GM12878 (cell line): ENCODE results near the gene NDUFAB1. TPM values are rescaled to one million over a fixed set of nuclear protein-coding genes. Genes with fewer than 3 reads are reported as not detected.

Experiments used
- ATAC-seq: fragments of 200-7000 bp; cut with Tn5 transposase; 3 replicates; pipeline ENCODE4 v1.9.1; 2020; ENCODE audit warnings: mild to moderate bottlenecking, moderate library complexity
- BruUV-seq: library from RNA; stranded (reverse); fragments of 400-500 nt; replicated peaks from 2 replicates; lab custom pipeline; 2021; lab: Mats Ljungman, UMichigan
- CTCF ChIA-PET: fragments of 300-600 bp; sonication (Branson Sonifier 250); formaldehyde crosslinking; extraction: SDS; loops from one replicate; lab custom pipeline; 2021; ENCODE audit warnings: inconsistent platforms; lab: Yijun Ruan, JAX
- POLR2A ChIA-PET: fragments of 350-600 bp; formaldehyde crosslinking; extraction: SDS; loops from one replicate; lab custom pipeline; 2021; ENCODE audit warnings: inconsistent platforms; lab: Charles Lee
- RAD21 ChIA-PET: fragments of 300-600 bp; sonication (Branson Sonifier 250); formaldehyde crosslinking; loops from one replicate; lab custom pipeline; 2023; ENCODE audit warnings: antibody characterized with exemption; ENCODE audit not compliant: unreplicated experiment; lab: Charles Lee
- SMC1A ChIA-PET: fragments of 300-600 bp; sonication (Branson Sonifier 250); formaldehyde crosslinking; loops from one replicate; lab custom pipeline; 2023; ENCODE audit not compliant: unreplicated experiment, uncharacterized antibody; lab: Charles Lee
- DNase-seq: peaks from one replicate; pipeline ENCODE4 v3.0.0-alpha.2; 2011; ENCODE audit warnings: low read depth, low spot score
- FAIRE-seq: peaks from 3 replicates; lab custom pipeline; 2011; peaks lifted over from hg19 to GRCh38; lab: Jason Lieb, UNC
- H2AFZ ChIP-seq: 2 replicates; pipeline ENCODE4 v1.6.0; 2011; ENCODE audit warnings: low read depth, low read length, control low read depth; ENCODE audit not compliant: control insufficient read depth
- H3K27ac ChIP-seq: 2 replicates; pipeline ENCODE4 v1.5.1; 2011; ENCODE audit warnings: control low read depth; ENCODE audit not compliant: control insufficient read depth, insufficient read depth
- H3K27me3 ChIP-seq, 2 experiments: replicated peaks in 1 of 2; 2 replicates each; pipeline versions ENCODE4 v1.6.0 to v1.6.1; 2011; ENCODE audit warnings: low read length in 1 of 2; ENCODE audit not compliant: control insufficient read depth in 2 of 2, insufficient read depth in 2 of 2
- H3K36me3 ChIP-seq, 2 experiments: 2 replicates each; pipeline ENCODE4 v1.5.1; 2011; ENCODE audit warnings: low read length in 1 of 2; ENCODE audit not compliant: control insufficient read depth in 2 of 2, insufficient read depth in 2 of 2
- H3K4me1 ChIP-seq: 2 replicates; pipeline ENCODE4 v1.6.1; 2011; ENCODE audit warnings: mild to moderate bottlenecking, low read length, moderate library complexity, mixed read lengths; ENCODE audit not compliant: control insufficient read depth, insufficient read depth
- H3K4me2 ChIP-seq: 2 replicates; pipeline ENCODE4 v1.6.0; 2011; ENCODE audit warnings: control low read depth; ENCODE audit not compliant: control insufficient read depth, insufficient read depth
- H3K4me3 ChIP-seq: fragments of 200-600 bp; sonication (generic); 2 replicates; pipeline ENCODE4 v1.5.1; 2016
- H3K79me2 ChIP-seq: 2 replicates; pipeline ENCODE4 v1.6.0; 2011; ENCODE audit warnings: low read length; ENCODE audit not compliant: control insufficient read depth, insufficient read depth
- H3K9ac ChIP-seq: 2 replicates; pipeline ENCODE4 v1.8.0; 2011; ENCODE audit warnings: low read length, control low read depth, mixed read lengths; ENCODE audit not compliant: control insufficient read depth, insufficient read depth
- H3K9me3 ChIP-seq: replicated peaks from 3 replicates; pipeline ENCODE4 v1.5.1; 2011; ENCODE audit warnings: mild to moderate bottlenecking, low read length; ENCODE audit not compliant: control insufficient read depth, insufficient read depth
- H4K20me1 ChIP-seq: 2 replicates; pipeline ENCODE4 v1.6.0; 2011; ENCODE audit not compliant: control insufficient read depth, insufficient read depth
- HSF1 ChIP-seq: fragments of 150-350 bp; IDR thresholded peaks from 2 replicates; pipeline ENCODE4 v1.6.1; 2014; ENCODE audit warnings: mild to moderate bottlenecking, low read depth, low read length
- IKZF1 ChIP-seq: fragments of 450-650 bp; conservative IDR thresholded peaks from 2 replicates; pipeline ENCODE4 v1.6.1; 2017; ENCODE audit warnings: antibody characterized with exemption, mild to moderate bottlenecking
- MYB ChIP-seq: fragments of 150-350 bp; IDR thresholded peaks from 2 replicates; pipeline ENCODE4 v1.6.1; 2014; ENCODE audit warnings: mild to moderate bottlenecking, low read depth, low read length, borderline replicate concordance
- PKNOX1 ChIP-seq: fragments of 450-650 bp; IDR thresholded peaks from 2 replicates; pipeline ENCODE4 v1.6.1; 2016; ENCODE audit warnings: mild to moderate bottlenecking
- POLR2A ChIP-seq: IDR thresholded peaks from 2 replicates; pipeline ENCODE4 v1.6.1; 2011; ENCODE audit warnings: low read depth, mild to moderate bottlenecking, low read length
- REST ChIP-seq: IDR thresholded peaks from 2 replicates; pipeline ENCODE4 v1.6.1; 2012; ENCODE audit warnings: mild to moderate bottlenecking, low read depth, low read length
- RFX5 ChIP-seq: IDR thresholded peaks from 2 replicates; pipeline ENCODE4 v1.6.1; 2011; ENCODE audit warnings: low read depth, low read length, improper control_type of control experiment
- SMAD5 ChIP-seq: IDR thresholded peaks from 2 replicates; pipeline ENCODE4 v1.6.1; 2016; ENCODE audit warnings: antibody characterized with exemption, low read depth
- SMARCA5 ChIP-seq: fragments of 450-650 bp; IDR thresholded peaks from 2 replicates; pipeline ENCODE4 v1.6.1; 2017; ENCODE audit warnings: mild to moderate bottlenecking
- SP1 ChIP-seq: IDR thresholded peaks from one replicate; pipeline ENCODE4 v1.6.1; 2011; ENCODE audit warnings: low read depth, low read length
- ZBTB33 ChIP-seq: fragments of 450-650 bp; IDR thresholded peaks from 2 replicates; pipeline ENCODE4 v1.6.1; 2017; ENCODE audit warnings: mild to moderate bottlenecking
- WGBS: methylation state at CpG from one replicate; pipeline ENCODE4 v1.1.6; 2016; ENCODE audit warnings: low lambda C conversion rate; ENCODE audit not compliant: insufficient replicate concordance, insufficient coverage; ENCODE audit errors: missing lambda C conversion rate; 5-methylcytosine and 5-hydroxymethylcytosine counted together
- in situ Hi-C: fragments of 300-500 bp; cut with MboI; formaldehyde crosslinking; loops from 9 replicates; pipeline ENCODE4 v1.14.3; 2018; ENCODE audit warnings: mixed read lengths
- intact Hi-C: fragments of 100-400 bp; cut with micrococcal nuclease; formaldehyde crosslinking; loops from one replicate; pipeline ENCODE4 v1.14.2; 2022; ENCODE audit not compliant: unreplicated experiment
- polyA plus RNA-seq, 11 experiments: library from polyadenylated mRNA; depleted of rRNA in 4 of 11; unstranded in 6 of 11; stranded (reverse) in 5 of 11; fragments of >200 nt; fragmentation: Nextera tagmentation in 4 of 11; fragmentation: Illumina TruSeq in 1 of 11; extraction: Ambion mirVana in 4 of 11; extraction: Trizol in 1 of 11; gene quantifications; 1 replicate in 1 of 11; 2 replicates in 10 of 11; pipeline versions ENCODE4 v1.2.1 to v1.2.3, GENCODE V29; 2011 to 2016; ENCODE audit warnings: inconsistent platforms in 2 of 11, missing spikeins in 2 of 11, low read depth in 1 of 11
- total RNA-seq, 4 experiments: library from RNA; depleted of rRNA in 3 of 4; stranded (reverse); fragments of >200 nt in 3 of 4; fragmentation: Illumina TruSeq in 1 of 4; extraction: Trizol in 1 of 4; gene quantifications; 2 replicates each; pipeline versions ENCODE4 v1.2.1 to v1.2.3, GENCODE V29; 2013 to 2021

NDUFAB1 gene
- total and polyA plus RNA-seq, 10 of the 15 experiments (the other 5 are each of a cell fraction or from before 2014, with no cell fraction given): 79.9 to 584 (median 231) TPM

GRCh38 chr16:23563186-23563585 is 32.9 kb downstream of the NDUFAB1 start:
- H3K4me3 ChIP-seq: no peak overlapping the region
- no peak for TF ChIP-seq SP1
- no peak for TF ChIP-seq MYB
- TF ChIP-seq HSF1: no peak
- no peak for TF ChIP-seq SMAD5
- TF ChIP-seq REST: no peak
- TF ChIP-seq PKNOX1: no peak
- TF ChIP-seq SMARCA5: no peak
- no peak for TF ChIP-seq IKZF1
- TF ChIP-seq ZBTB33: no peak
- no peak for TF ChIP-seq RFX5
- no peak for TF ChIP-seq POLR2A
- WGBS: 96% methylated on average over 4 of the region's 6 CpGs
- no peaks in the 10 kb centered on the region for H4K20me1 ChIP-seq
- H2AFZ ChIP-seq: no peak overlapping the region
- intact Hi-C loops: no loop called here
- no peaks in the 10 kb centered on the region for H3K4me1 ChIP-seq
- no peaks in the 10 kb centered on the region for H3K9me3 ChIP-seq
- ChIA-PET POLR2A (no interaction called here), RAD21 (no interaction called here), CTCF (no interaction called here), SMC1A (interaction anchor here (0.6 kb wide), 1 partner anchor 71 kb away, joined by 3 read pairs; no protein-coding TSS in a partner anchor)
- H3K4me2 ChIP-seq: no peak overlapping the region
- no peaks in the 10 kb centered on the region for H3K27me3 ChIP-seq
- no peak for DNase-seq
- peaks cover 4 to 41% of the 10 kb centered on the region in 2 experiments for H3K36me3 ChIP-seq
- in situ Hi-C loops: no loop called here
- H3K9ac ChIP-seq: no peak overlapping the region
- peaks cover 20% of the 10 kb centered on the region for H3K79me2 ChIP-seq
- no peak overlapping the region for H3K27ac ChIP-seq
- ATAC-seq: no peak
- BruUV-seq: no TSS peak
- FAIRE-seq: no peak
